IgD-negative memory B cell (primary cell): Measurements from ENCODE around the gene MAP3K4. TPM values are rescaled to one million over a fixed set of nuclear protein-coding genes. Genes with fewer than 3 reads are reported as not detected.
A peak's percentile ranks its signal among the peaks of the same experiment; 100 is the strongest.

Experiments used
- H3K27ac Mint-ChIP-seq, 3 donors: one replicate each; pipeline ENCODE4 v1.8.0; 2020 to 2022; ENCODE audit warnings: mild to moderate bottlenecking in 3 of 3, mixed read lengths in 3 of 3, moderate library complexity in 1 of 3
- H3K27me3 Mint-ChIP-seq: one replicate; pipeline ENCODE4 v1.8.0; 2021; ENCODE audit warnings: mixed read lengths
- H3K36me3 Mint-ChIP-seq: one replicate; pipeline ENCODE4 v1.8.0; 2020; ENCODE audit warnings: mild to moderate bottlenecking, mixed read lengths
- H3K4me1 Mint-ChIP-seq, 3 donors: one replicate each; pipeline ENCODE4 v1.8.0; 2020 to 2022; ENCODE audit warnings: mixed read lengths in 3 of 3, mild to moderate bottlenecking in 1 of 3
- H3K4me3 Mint-ChIP-seq, 4 donors: one replicate each; pipeline ENCODE4 v1.8.0; 2020 to 2022; ENCODE audit warnings: mild to moderate bottlenecking in 4 of 4, mixed read lengths in 4 of 4, moderate library complexity in 3 of 4
- H3K9me3 Mint-ChIP-seq, 3 donors: one replicate each; pipeline ENCODE4 v1.8.0; 2020 to 2021; ENCODE audit warnings: mixed read lengths in 3 of 3, mild to moderate bottlenecking in 1 of 3
- polyA plus RNA-seq: library from polyadenylated mRNA; unstranded; fragments of 300-500 nt; fragmentation: Illumina TruSeq; gene quantifications from one replicate; pipeline ENCODE4 v1.2.3, GENCODE V29; 2021

Gene MAP3K4
- polyA plus RNA-seq, 1 donor from 2014 or later = 10.5 TPM

DNA sequence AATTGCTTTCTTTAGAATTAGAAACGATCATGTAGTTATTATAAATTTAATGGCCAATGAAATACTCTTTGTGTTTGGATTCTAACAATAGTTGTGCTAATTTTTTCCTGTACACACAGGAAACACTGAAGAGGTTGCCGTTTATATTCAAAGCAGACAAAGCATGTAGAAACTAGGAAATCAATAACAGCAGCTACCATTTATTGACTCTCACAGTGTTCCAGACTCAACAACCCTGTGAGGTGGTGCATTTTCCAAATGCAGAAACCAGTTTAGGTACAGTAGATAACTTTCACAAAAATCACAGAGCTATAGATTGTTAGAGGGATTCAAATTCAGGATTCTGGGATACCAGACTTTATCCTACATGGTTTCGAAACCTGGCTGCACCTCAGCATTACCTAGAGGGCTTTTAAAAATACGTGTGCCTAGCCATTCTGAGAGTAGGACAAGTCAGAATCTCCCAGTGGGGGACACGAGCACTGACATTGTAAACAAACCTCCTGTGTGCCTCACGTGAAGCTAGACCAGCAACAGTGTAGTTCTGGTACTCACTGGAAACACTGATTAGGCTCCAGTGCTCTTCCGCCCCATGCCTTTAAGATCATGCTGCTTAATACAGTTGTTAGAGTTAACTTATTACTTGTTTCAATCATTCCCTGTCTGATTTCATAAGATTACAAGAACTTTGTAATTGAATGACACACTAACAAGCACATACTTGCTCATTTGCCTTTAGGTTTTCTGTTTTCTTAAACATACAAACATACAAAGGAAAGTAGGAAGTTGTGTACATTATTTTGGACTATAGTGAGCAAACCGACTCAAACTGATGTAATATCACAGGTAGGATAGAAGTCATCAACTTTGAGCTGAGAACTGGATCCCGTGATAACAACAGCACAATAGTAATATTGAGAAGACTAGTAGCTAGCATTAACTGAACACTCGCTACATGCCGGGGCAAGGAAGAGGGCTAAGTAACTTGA lies 65.8 kb downstream of the MAP3K4 start:
- peaks cover 0 to 17% (median 5%) of the 10 kb centered on the region in 3 donors for H3K4me1 Mint-ChIP-seq
- H3K27me3 Mint-ChIP-seq = no peaks in the 10 kb centered on the region
- no peak overlapping the region for H3K27ac Mint-ChIP-seq
- no peaks in the 10 kb centered on the region for H3K9me3 Mint-ChIP-seq
- H3K36me3 Mint-ChIP-seq = peaks cover 16% of the 10 kb centered on the region
- H3K4me3 Mint-ChIP-seq = no peak overlapping the region

DNA sequence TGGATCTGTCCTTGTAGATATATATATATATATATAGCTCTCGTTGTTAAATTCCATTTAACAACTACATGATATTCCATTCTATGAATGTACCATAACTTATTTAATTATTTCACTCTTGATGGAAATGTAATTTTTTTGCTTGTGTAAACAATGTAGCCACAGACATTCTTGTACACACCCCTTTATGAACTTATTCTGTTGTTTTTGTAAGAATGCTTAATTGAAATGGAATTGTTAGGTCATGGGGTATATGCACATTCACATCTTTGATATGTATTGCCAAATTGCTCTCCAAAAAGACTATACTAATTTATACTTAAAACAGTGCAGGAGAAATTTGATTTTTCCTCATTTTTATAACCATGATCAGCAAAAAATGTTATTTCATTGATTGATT lies 67.2 kb downstream of the MAP3K4 start:
- peaks cover 0 to 17% (median 7%) of the 10 kb centered on the region in 3 donors for H3K4me1 Mint-ChIP-seq
- H3K27ac Mint-ChIP-seq = no peak overlapping the region

DNA sequence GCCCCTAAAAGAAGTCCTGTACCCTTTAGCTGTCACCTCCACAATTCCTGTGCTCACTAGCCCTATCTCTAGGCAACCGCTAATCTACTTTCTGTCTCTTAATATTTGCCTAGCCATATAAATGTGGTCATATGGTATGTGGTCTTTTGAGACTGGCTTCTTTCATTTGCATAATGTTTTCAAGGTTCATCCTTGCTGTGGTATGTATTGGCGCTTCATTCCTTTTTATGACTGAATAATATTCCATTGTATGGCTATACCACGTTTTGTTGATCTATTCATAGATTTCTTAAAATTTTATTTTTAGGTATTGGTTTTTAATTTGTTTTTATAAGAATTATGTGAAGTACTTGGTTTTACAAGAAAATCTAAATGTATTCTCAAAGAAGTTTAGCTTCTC lies 70.0 kb downstream of the MAP3K4 start:
- Mint-ChIP-seq H3K9me3 (no peaks in the 10 kb centered on the region), H3K27me3 (no peaks in the 10 kb centered on the region), H3K4me3 (no peak overlapping the region), H3K27ac (no peak overlapping the region), H3K4me1 (peaks cover 0 to 8% (median 5%) of the 10 kb centered on the region in 3 donors), H3K36me3 (peaks cover 13% of the 10 kb centered on the region)

More for the DNA sequence above, 67.2 kb downstream of the MAP3K4 start:
- Mint-ChIP-seq H3K36me3 (peaks cover 16% of the 10 kb centered on the region), H3K9me3 (no peaks in the 10 kb centered on the region), H3K4me3 (no peak overlapping the region), H3K27me3 (no peaks in the 10 kb centered on the region)

DNA sequence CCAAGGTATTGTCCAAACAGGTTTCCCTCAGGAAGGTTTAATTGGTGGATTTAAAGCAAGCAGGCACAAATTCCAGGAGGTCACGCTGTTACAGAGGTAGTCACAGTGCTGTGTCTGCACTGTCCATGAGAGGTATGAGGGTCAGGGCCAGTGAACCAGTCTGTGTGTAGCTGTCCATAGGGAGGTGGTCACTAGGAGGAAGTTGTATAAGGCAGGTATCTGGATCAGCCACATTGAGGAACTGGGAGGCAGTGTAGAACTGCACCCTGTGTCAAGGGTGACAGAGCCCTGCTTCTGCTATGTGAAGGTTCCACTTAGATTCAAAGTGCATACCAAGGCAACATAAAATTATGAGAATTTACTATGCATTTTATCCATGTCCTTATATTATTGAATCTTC lies 73.3 kb downstream of the MAP3K4 start:
- H3K36me3 Mint-ChIP-seq = peaks cover 11% of the 10 kb centered on the region
- H3K9me3 Mint-ChIP-seq = no peaks in the 10 kb centered on the region
- H3K27me3 Mint-ChIP-seq = no peaks in the 10 kb centered on the region
- peaks cover 0 to 5% (median 3%) of the 10 kb centered on the region in 3 donors for H3K4me1 Mint-ChIP-seq
- no peak overlapping the region for H3K4me3 Mint-ChIP-seq
- H3K27ac Mint-ChIP-seq = peak overlapping the region in 1 of 3 donors; percentile 33

DNA sequence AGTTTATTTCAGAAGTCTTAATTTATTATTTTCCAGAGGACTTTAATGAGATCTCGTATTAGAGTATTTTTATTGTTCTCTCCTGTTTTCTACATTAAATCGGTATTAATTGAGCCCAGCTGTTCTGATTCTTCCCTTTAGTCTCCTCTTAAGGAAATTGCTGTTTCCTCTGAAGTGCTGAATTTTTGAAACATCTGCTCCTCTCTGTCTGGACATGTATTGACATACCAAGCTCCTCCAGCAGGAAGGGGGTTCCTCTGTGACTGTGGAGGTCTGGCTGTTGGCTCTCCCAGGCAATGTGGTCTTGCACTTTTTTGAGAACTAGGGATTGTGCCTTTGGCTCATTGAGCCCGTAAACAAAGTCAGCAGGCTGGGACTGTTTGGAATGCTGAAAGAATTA lies 74.9 kb downstream of the MAP3K4 start:
- peak overlapping the region in 1 of 3 donors; percentile 62 for H3K27ac Mint-ChIP-seq
- H3K4me3 Mint-ChIP-seq = no peak overlapping the region
- peaks cover 0 to 5% (median 3%) of the 10 kb centered on the region in 3 donors for H3K4me1 Mint-ChIP-seq
- H3K9me3 Mint-ChIP-seq = no peaks in the 10 kb centered on the region
- no peaks in the 10 kb centered on the region for H3K27me3 Mint-ChIP-seq
- H3K36me3 Mint-ChIP-seq = peaks cover 8% of the 10 kb centered on the region

DNA sequence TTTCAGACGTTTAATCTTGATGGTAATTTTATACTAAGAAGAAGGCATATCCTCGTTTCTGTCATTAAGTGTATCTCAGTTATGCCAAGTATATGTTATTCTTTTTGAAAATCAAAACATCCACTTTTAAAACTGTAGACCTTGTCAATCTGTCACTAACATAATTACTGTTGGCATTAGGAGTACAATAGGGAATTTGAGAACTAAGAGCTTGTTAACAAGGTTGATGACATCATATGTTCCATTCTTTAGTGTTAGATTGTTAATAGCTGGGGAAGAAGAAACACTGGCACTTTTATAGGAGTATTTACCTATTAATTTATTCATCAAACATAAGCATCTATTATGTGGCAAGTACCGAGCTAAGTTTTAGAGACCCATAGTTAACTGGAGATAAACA lies 76.2 kb downstream of the MAP3K4 start:
- Mint-ChIP-seq H3K27me3 (no peaks in the 10 kb centered on the region), H3K4me3 (no peak overlapping the region), H3K9me3 (no peaks in the 10 kb centered on the region), H3K36me3 (peaks cover 8% of the 10 kb centered on the region), H3K4me1 (peaks cover 0 to 3% (median 2%) of the 10 kb centered on the region in 3 donors), H3K27ac (no peak overlapping the region)

DNA sequence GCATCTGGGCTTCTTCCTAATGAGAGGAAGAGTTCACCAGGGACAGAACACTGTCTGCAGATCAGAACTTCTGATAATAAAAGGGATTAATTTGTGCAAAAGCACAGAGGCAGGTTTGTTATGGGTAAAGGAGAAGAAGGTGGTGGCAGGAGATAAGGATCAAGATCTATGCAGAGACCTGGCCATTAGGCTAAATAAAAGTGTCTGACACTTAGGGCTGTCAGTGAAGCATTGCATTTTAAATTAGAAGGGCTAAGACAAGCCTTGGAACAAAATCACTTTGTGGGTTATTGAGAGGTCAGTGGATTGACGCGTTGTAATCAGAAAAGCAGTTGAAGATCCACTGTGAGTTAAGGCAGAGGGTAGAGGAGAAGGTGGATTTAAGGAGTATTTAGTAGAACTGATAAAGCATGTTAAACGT lies 76.8 kb downstream of the MAP3K4 start:
- Mint-ChIP-seq H3K27ac (no peak overlapping the region), H3K4me1 (peaks cover 0 to 3% (median 0%) of the 10 kb centered on the region in 3 donors), H3K27me3 (no peaks in the 10 kb centered on the region), H3K36me3 (peaks cover 10% of the 10 kb centered on the region), H3K9me3 (no peaks in the 10 kb centered on the region), H3K4me3 (no peak overlapping the region)

DNA sequence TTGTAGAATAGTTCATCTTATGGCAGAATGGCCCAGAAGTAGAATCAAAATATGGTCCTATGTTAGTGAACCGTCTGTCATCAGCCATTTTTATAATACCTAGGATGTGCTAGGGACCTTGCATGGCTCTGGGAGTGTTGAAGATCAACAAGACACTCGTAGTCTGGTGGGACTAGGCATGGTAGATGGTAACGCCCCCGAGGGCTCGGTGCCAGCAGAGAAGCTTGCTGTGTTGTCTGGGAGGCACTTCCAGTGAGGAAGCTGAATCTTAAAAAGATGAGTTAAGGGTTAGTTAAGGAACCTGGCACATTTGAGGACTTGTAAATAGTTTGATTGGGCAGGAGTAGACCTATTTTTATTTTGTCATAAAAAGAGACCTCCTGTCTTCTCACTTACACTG lies 82.4 kb downstream of the MAP3K4 start:
- Mint-ChIP-seq H3K27ac (peak overlapping the region in 1 of 3 donors; percentile 13), H3K4me1 (no peaks in the 10 kb centered on the region), H3K36me3 (peaks cover 7% of the 10 kb centered on the region), H3K9me3 (no peaks in the 10 kb centered on the region), H3K4me3 (no peak overlapping the region), H3K27me3 (no peaks in the 10 kb centered on the region)

DNA sequence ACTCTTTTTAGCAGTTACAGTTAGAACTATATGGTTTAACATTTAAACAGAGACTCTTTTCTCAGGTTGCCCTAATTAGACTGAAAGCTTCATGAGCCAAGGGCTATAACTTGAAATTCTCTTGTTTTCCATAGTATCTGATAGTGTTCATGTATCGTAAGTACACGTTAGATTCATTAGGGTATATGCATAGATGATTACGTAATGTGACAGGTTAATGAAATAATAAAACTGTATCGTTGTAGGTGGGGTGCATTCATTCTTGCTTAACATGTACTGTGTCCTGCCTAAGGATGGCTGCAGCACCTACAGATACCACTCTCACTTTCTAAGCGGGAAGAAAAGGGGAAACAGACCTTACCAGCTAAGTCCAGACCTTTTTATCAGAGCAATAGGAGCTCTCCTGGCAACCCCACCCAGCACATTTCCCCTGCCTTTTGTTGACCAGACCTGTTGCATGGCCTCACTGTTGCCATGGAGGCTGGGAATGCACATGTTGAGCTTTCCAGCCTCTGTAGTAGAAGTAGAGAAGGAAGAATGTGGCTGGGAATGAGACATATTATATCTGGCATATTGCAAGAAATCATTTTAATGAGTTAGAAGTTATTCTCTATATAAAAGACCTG lies 83.0 kb downstream of the MAP3K4 start:
- Mint-ChIP-seq H3K4me3 (no peak overlapping the region), H3K4me1 (no peaks in the 10 kb centered on the region), H3K9me3 (no peaks in the 10 kb centered on the region), H3K27me3 (no peaks in the 10 kb centered on the region), H3K36me3 (peaks cover 7% of the 10 kb centered on the region), H3K27ac (no peak overlapping the region)

DNA sequence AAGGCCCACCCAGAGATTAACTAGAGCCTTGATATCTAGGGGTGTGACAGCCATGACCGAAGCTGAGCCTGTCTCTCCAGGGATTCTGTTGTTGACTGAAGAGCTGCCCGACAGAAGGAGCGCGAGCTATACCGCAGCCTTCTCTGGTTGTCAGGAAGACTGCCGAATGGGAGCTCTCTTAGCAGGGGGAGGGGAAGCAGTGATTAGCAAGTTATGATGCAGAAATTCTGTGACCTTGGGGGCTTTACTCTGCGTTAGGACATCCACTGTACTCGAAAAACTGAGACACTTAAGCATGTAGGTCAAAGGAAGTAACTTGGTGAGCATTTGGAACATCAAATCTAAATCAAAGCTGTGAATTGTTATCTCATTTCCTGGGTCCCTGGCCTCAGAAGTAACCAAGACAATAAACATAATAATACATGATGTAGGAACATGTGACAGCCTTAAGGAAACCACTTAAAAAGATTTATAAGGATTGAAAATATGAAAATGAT lies 84.7 kb downstream of the MAP3K4 start:
- Mint-ChIP-seq H3K27ac (no peak overlapping the region), H3K36me3 (peaks cover 5% of the 10 kb centered on the region), H3K4me3 (no peak overlapping the region), H3K4me1 (no peaks in the 10 kb centered on the region), H3K9me3 (no peaks in the 10 kb centered on the region), H3K27me3 (no peaks in the 10 kb centered on the region)

DNA sequence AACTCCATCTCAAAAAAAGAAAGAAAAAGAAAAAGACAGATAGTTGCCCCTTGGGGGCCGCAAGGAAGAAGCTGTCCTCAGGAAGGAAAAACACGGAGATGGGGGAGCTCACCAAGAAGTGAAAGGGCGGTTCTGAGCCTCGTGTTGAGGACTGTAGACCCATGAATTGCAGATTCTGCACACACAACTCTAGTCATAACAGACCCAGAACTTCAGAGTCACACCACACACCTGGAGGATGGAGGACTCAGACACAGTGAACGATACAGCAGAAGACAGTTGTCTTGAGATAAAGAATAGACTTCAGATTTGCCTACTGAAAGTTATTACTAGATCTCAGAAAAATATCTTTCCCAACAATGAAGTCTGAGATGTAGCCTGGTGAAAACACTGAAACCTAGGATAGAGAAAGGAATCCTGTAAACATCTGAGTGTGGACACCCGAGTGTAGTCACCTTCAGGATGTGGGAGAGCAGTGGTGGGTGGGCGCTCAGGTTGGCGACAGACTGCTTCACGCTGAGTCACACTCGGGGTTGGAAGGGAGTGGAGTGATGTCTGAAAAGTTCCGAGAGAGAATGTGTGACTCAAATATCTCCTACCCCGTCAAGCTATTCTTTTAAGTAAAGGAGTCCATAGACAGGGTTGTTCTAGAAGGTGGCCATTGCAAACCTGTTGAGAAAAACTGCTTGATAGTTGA lies 88.1 kb downstream of the MAP3K4 start:
- no peaks in the 10 kb centered on the region for H3K9me3 Mint-ChIP-seq
- no peak overlapping the region for H3K4me3 Mint-ChIP-seq
- no peaks in the 10 kb centered on the region for H3K27me3 Mint-ChIP-seq
- H3K4me1 Mint-ChIP-seq = peaks cover 0 to 3% (median 0%) of the 10 kb centered on the region in 3 donors
- peaks cover 3% of the 10 kb centered on the region for H3K36me3 Mint-ChIP-seq
- H3K27ac Mint-ChIP-seq = peak overlapping the region in 1 of 3 donors; percentile 62

DNA sequence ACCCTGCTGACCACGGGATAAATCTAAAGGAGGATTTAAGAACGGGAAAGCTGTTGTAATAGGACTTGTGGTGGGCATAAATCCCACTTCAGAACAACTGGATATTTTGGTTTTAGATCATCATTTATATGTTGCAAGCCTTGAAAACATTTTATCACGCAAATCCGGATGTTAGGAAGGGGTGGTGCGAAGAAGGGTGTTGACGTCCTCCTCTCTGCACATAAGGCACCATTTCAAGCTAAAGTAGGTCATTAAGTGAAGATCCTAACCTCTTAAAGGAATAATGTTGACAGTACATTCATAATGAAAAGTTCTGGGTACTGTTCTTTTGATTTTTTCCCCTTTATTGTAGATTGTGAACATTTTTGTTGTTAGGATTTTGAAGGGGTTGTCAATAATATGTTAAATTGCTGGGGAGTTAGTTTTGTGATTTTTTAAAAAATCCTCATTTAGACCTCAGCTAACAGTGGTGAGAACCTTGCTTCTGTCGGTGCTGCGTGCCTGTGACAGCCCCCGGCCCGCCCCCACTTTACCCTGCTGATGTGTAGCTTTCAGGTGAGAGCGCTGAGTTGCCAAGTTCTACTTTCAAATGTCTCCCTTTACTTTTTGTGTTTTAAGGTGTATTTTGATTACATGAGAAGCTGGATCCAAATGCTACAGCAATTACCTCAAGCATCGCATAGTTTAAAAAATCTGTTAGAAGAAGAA lies 88.8 kb downstream of the MAP3K4 start:
- no peaks in the 10 kb centered on the region for H3K27me3 Mint-ChIP-seq
- H3K9me3 Mint-ChIP-seq = no peaks in the 10 kb centered on the region
- H3K36me3 Mint-ChIP-seq = peaks cover 6% of the 10 kb centered on the region
- H3K27ac Mint-ChIP-seq = peak overlapping the region in 1 of 3 donors; percentile 62
- H3K4me3 Mint-ChIP-seq = no peak overlapping the region
- peaks cover 0 to 3% (median 0%) of the 10 kb centered on the region in 3 donors for H3K4me1 Mint-ChIP-seq

DNA sequence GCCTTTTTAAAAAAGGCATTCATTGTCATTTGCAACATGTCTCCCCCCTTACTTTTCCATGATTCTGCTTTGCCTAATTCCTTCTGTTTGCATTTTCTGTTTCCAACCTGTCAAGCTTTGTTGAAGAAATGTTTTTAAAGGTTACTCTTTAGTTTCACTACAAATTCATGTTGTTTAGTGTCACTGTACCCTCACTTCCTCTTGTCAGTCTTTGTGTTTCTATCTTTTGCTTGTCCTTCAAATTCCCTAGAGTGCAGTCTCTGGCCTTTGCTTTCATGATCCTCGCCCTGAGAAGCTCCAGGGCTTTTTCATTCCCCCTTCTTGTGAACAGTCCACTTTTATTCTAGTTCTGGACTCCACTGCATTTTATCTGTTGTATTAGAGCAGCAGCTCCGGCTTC lies 90.6 kb downstream of the MAP3K4 start:
- Mint-ChIP-seq H3K27ac (no peak overlapping the region), H3K36me3 (peaks cover 6% of the 10 kb centered on the region), H3K27me3 (no peaks in the 10 kb centered on the region), H3K4me1 (peaks cover 0 to 3% (median 0%) of the 10 kb centered on the region in 3 donors), H3K4me3 (no peak overlapping the region), H3K9me3 (no peaks in the 10 kb centered on the region)

DNA sequence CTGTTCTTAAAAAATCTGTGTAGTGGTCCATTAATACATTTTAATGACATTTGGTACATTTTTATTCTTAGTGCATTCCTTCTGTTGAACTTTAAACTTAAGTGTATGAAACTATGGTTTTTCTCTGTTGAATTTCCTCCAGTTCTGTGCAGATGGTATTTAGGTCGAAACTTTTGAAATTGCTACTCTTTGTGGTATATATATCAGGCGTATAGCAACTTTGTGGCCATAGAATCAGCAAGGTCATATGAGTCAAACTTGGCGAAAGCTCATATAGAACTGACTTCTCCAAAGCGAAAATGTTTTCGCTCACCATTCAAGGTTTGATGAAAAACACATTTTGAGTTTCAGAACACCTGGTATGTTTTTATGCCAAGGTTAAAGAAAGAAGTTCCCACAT lies 93.7 kb downstream of the MAP3K4 start:
- Mint-ChIP-seq H3K9me3 (no peaks in the 10 kb centered on the region), H3K27me3 (no peaks in the 10 kb centered on the region), H3K27ac (no peak overlapping the region), H3K4me3 (no peak overlapping the region), H3K36me3 (peaks cover 6% of the 10 kb centered on the region), H3K4me1 (peaks cover 0 to 3% (median 0%) of the 10 kb centered on the region in 3 donors)
